Stomach smooth muscle (tissue), 2 donors: ENCODE results near the gene C12orf42.

Experiments
- H3K27ac ChIP-seq: one replicate; pipeline ENCODE4 v1.7.0; 2013; ENCODE audit warnings: mild to moderate bottlenecking, low read length, inconsistent platforms
- H3K27me3 ChIP-seq, 2 donors: one replicate each; pipeline ENCODE4 v1.7.0; 2013; ENCODE audit warnings: low read length in 2 of 2; ENCODE audit not compliant: insufficient read depth in 2 of 2, control insufficient read depth in 1 of 2
- H3K36me3 ChIP-seq, 2 donors: one replicate each; pipeline ENCODE4 v1.7.0; 2013; ENCODE audit warnings: low read length in 2 of 2; ENCODE audit not compliant: control insufficient read depth in 2 of 2, insufficient read depth in 2 of 2
- H3K4me1 ChIP-seq: one replicate; pipeline ENCODE4 v1.7.0; 2013; ENCODE audit warnings: low read length; ENCODE audit not compliant: control insufficient read depth, insufficient read depth
- H3K4me3 ChIP-seq, 2 donors: one replicate each; pipeline ENCODE4 v1.7.0; 2013; ENCODE audit warnings: low read length in 2 of 2
- H3K9ac ChIP-seq, 2 donors: one replicate each; pipeline ENCODE4 v1.7.0; 2013; ENCODE audit warnings: low read length in 2 of 2, mild to moderate bottlenecking in 1 of 2
- H3K9me3 ChIP-seq, 2 donors: one replicate each; pipeline ENCODE4 v1.7.0; 2013; ENCODE audit warnings: low read length in 2 of 2; ENCODE audit not compliant: control insufficient read depth in 2 of 2
- donor health status: healthy.
- donor health status: Pancreatic carcinoma.

Gene C12orf42

GRCh38 chr12:103336940-103337339 is 158.8 kb downstream of the C12orf42 start:
- H3K9me3 ChIP-seq, result no peaks in the 10 kb centered on the region
- no peak overlapping the region for H3K4me3 ChIP-seq
- H3K4me1 ChIP-seq, result no peaks in the 10 kb centered on the region
- H3K27ac ChIP-seq, result no peak overlapping the region
- H3K27me3 ChIP-seq, result no peaks in the 10 kb centered on the region
- H3K36me3 ChIP-seq, result no peaks in the 10 kb centered on the region
- H3K9ac ChIP-seq, result no peak overlapping the region

- H3K4me3 ChIP-seq, result no peak overlapping the region
- H3K27ac ChIP-seq, result no peak overlapping the region
These were observed 161.3 kb downstream of the C12orf42 start for GRCh38 chr12:103334466-103334865.

GRCh38 chr12:103333676-103334075 is 162.1 kb downstream of the C12orf42 start:
- Histone ChIP-seq H3K36me3 (no peaks in the 10 kb centered on the region), H3K27ac (no peak overlapping the region), H3K4me3 (no peak overlapping the region), H3K27me3 (no peaks in the 10 kb centered on the region), H3K9me3 (no peaks in the 10 kb centered on the region), H3K9ac (no peak overlapping the region), H3K4me1 (no peaks in the 10 kb centered on the region)

More at GRCh38 chr12:103334466-103334865, 161.3 kb downstream of the C12orf42 start:
- Histone ChIP-seq H3K9ac (no peak overlapping the region), H3K36me3 (no peaks in the 10 kb centered on the region), H3K4me1 (no peaks in the 10 kb centered on the region), H3K9me3 (no peaks in the 10 kb centered on the region), H3K27me3 (no peaks in the 10 kb centered on the region)

- H3K36me3 ChIP-seq, result no peaks in the 10 kb centered on the region
- no peaks in the 10 kb centered on the region for H3K27me3 ChIP-seq
- no peaks in the 10 kb centered on the region for H3K9me3 ChIP-seq
- H3K9ac ChIP-seq, result no peak overlapping the region
- no peaks in the 10 kb centered on the region for H3K4me1 ChIP-seq
- H3K27ac ChIP-seq, result no peak overlapping the region
- no peak overlapping the region for H3K4me3 ChIP-seq
These were observed 164.1 kb downstream of the C12orf42 start for GRCh38 chr12:103331643-103332042.

GRCh38 chr12:103330672-103331071 is 165.1 kb downstream of the C12orf42 start:
- H3K4me1 ChIP-seq, result no peaks in the 10 kb centered on the region
- H3K27me3 ChIP-seq, result no peaks in the 10 kb centered on the region
- no peaks in the 10 kb centered on the region for H3K9me3 ChIP-seq
- H3K4me3 ChIP-seq, result no peak overlapping the region
- H3K36me3 ChIP-seq, result no peaks in the 10 kb centered on the region
- no peak overlapping the region for H3K9ac ChIP-seq
- H3K27ac ChIP-seq, result no peak overlapping the region

GRCh38 chr12:103327676-103328075 is 168.1 kb downstream of the C12orf42 start:
- Histone ChIP-seq H3K4me1 (no peaks in the 10 kb centered on the region), H3K4me3 (no peak overlapping the region), H3K27ac (no peak overlapping the region), H3K9ac (no peak overlapping the region), H3K36me3 (no peaks in the 10 kb centered on the region), H3K27me3 (no peaks in the 10 kb centered on the region), H3K9me3 (no peaks in the 10 kb centered on the region)

GRCh38 chr12:103326190-103326589 is 169.6 kb downstream of the C12orf42 start:
- Histone ChIP-seq H3K4me1 (no peaks in the 10 kb centered on the region), H3K9ac (no peak overlapping the region), H3K9me3 (peaks cover 0 to 3% of the 10 kb centered on the region in 2 donors), H3K36me3 (no peaks in the 10 kb centered on the region), H3K4me3 (no peak overlapping the region), H3K27me3 (no peaks in the 10 kb centered on the region), H3K27ac (no peak overlapping the region)

GRCh38 chr12:103318566-103318965 is 177.2 kb downstream of the C12orf42 start:
- Histone ChIP-seq H3K27ac (no peak overlapping the region), H3K9ac (no peak overlapping the region), H3K36me3 (no peaks in the 10 kb centered on the region), H3K27me3 (no peaks in the 10 kb centered on the region), H3K9me3 (peaks cover 0 to 3% of the 10 kb centered on the region in 2 donors), H3K4me1 (no peaks in the 10 kb centered on the region), H3K4me3 (no peak overlapping the region)

GRCh38 chr12:103317220-103317619 is 178.5 kb downstream of the C12orf42 start:
- no peaks in the 10 kb centered on the region for H3K4me1 ChIP-seq
- no peaks in the 10 kb centered on the region for H3K36me3 ChIP-seq
- H3K4me3 ChIP-seq, result no peak overlapping the region
- no peaks in the 10 kb centered on the region for H3K27me3 ChIP-seq
- peaks cover 0 to 2% of the 10 kb centered on the region in 2 donors for H3K9me3 ChIP-seq
- H3K9ac ChIP-seq, result no peak overlapping the region
- H3K27ac ChIP-seq, result no peak overlapping the region

GRCh38 chr12:103314786-103315185 is 181.0 kb downstream of the C12orf42 start:
- Histone ChIP-seq H3K27ac (no peak overlapping the region), H3K9ac (no peak overlapping the region), H3K4me3 (no peak overlapping the region), H3K9me3 (no peaks in the 10 kb centered on the region), H3K4me1 (no peaks in the 10 kb centered on the region), H3K27me3 (no peaks in the 10 kb centered on the region), H3K36me3 (no peaks in the 10 kb centered on the region)

GRCh38 chr12:103313894-103314293 is 181.9 kb downstream of the C12orf42 start:
- H3K9me3 ChIP-seq, result no peaks in the 10 kb centered on the region
- H3K27ac ChIP-seq, result no peak overlapping the region
- H3K4me3 ChIP-seq, result no peak overlapping the region
- no peaks in the 10 kb centered on the region for H3K27me3 ChIP-seq
- H3K4me1 ChIP-seq, result no peaks in the 10 kb centered on the region
- H3K9ac ChIP-seq, result no peak overlapping the region
- no peaks in the 10 kb centered on the region for H3K36me3 ChIP-seq
